A673 (cell line): Measurements from ENCODE around the gene ADK. TPM values are rescaled to one million over a fixed set of nuclear protein-coding genes. Genes with fewer than 3 reads are reported as not detected.

Experiments used
- BruUV-seq: library from RNA; stranded (reverse); fragments of 400-500 nt; replicated peaks from 2 replicates; lab custom pipeline; 2021; lab: Mats Ljungman, UMichigan
- CTCF ChIA-PET: fragments of 300-600 bp; sonication (Branson Sonifier 250); formaldehyde crosslinking; loops from one replicate; lab custom pipeline; 2022; ENCODE audit warnings: antibody characterized with exemption; lab: Charles Lee
- POLR2A ChIA-PET: fragments of 300-600 bp; sonication (Branson Sonifier 250); formaldehyde crosslinking; loops from one replicate; lab custom pipeline; 2022; ENCODE audit warnings: antibody characterized with exemption; ENCODE audit not compliant: low non-redundant PET; lab: Charles Lee
- DNase-seq: peaks from one replicate; pipeline ENCODE4 v3.0.0-alpha.2; 2015; ENCODE audit warnings: low spot score
- H3K27ac ChIP-seq: fragments of 200-600 bp; sonication (generic); 2 replicates; pipeline ENCODE4 v1.5.1; 2016; ENCODE audit warnings: mixed run types, low read depth, mild to moderate bottlenecking, mixed read lengths, antibody characterized with exemption, low read length; ENCODE audit not compliant: poor library complexity, severe bottlenecking
- H3K27me3 ChIP-seq: fragments of 200-600 bp; sonication (generic); replicated peaks from 2 replicates; pipeline ENCODE4 v1.6.1; 2017; ENCODE audit warnings: mixed run types, low read depth, mild to moderate bottlenecking, mixed read lengths, antibody characterized with exemption, low read length; ENCODE audit not compliant: insufficient read depth, poor library complexity
- H3K36me3 ChIP-seq: fragments of 200-600 bp; sonication (generic); 2 replicates; pipeline ENCODE4 v1.6.1; 2016; ENCODE audit warnings: mixed run types, mild to moderate bottlenecking, mixed read lengths, antibody characterized with exemption, low read length; ENCODE audit not compliant: insufficient read depth, poor library complexity, severe bottlenecking
- H3K4me1 ChIP-seq: fragments of 200-600 bp; sonication (generic); 2 replicates; pipeline ENCODE4 v1.6.1; 2017; ENCODE audit warnings: mixed run types, mild to moderate bottlenecking, mixed read lengths, antibody characterized with exemption, low read length; ENCODE audit not compliant: insufficient read depth, poor library complexity, severe bottlenecking
- H3K4me3 ChIP-seq: fragments of 200-600 bp; sonication (generic); 2 replicates; pipeline ENCODE4 v1.5.1; 2016; ENCODE audit warnings: low read depth, mixed run types, mild to moderate bottlenecking, mixed read lengths, low read length; ENCODE audit not compliant: poor library complexity, severe bottlenecking
- H3K9me3 ChIP-seq: fragments of 200-600 bp; sonication (generic); 2 replicates; pipeline ENCODE4 v1.6.1; 2016; ENCODE audit warnings: mixed run types, low read depth, mild to moderate bottlenecking, mixed read lengths, antibody characterized with exemption, low read length; ENCODE audit not compliant: poor library complexity, severe bottlenecking
- CTCF ChIP-seq: fragments of 300-800, 200-600 bp; sonication (generic); conservative IDR thresholded peaks from 2 replicates; pipeline ENCODE4 v1.5.1; 2017; ENCODE audit warnings: low read depth, mild to moderate bottlenecking, antibody characterized with exemption, low read length, moderate library complexity, mixed read lengths
- EZH2 ChIP-seq: fragments of 200-600 bp; sonication (generic); IDR thresholded peaks from 2 replicates; pipeline ENCODE4 v1.6.1; 2017; ENCODE audit warnings: borderline replicate concordance, low read depth, mild to moderate bottlenecking, mixed read lengths, antibody characterized with exemption, low read length; ENCODE audit not compliant: poor library complexity, severe bottlenecking
- intact Hi-C: fragments of 100-400 bp; cut with micrococcal nuclease; formaldehyde crosslinking; loops from one replicate; pipeline ENCODE4 v1.10.0; 2022; ENCODE audit not compliant: unreplicated experiment
- total RNA-seq: library from RNA; stranded (reverse); gene quantifications from 2 replicates; pipeline ENCODE4 v1.2.3, GENCODE V29; 2021

ADK gene
- total RNA-seq, 1 experiment from 2014 or later: 49.0 TPM

GRCh38 chr10:74745449-74745848, 594.4 kb downstream of the ADK start:
- intact Hi-C loops: loop anchor here (10.0 kb wide), 1 partner anchor 349 kb away; a partner anchor contains a TSS
- Histone ChIP-seq H3K27ac (no peak overlapping the region), H3K4me1 (no peaks in the 10 kb centered on the region), H3K9me3 (no peaks in the 10 kb centered on the region), H3K4me3 (no peak overlapping the region), H3K36me3 (no peaks in the 10 kb centered on the region), H3K27me3 (no peaks in the 10 kb centered on the region)
- POLR2A ChIA-PET: no interaction called here
- CTCF ChIA-PET: no interaction called here
- TF ChIP-seq EZH2: no peak
- TF ChIP-seq CTCF: no peak
- BruUV-seq: no TSS peak
- DNase-seq: no peak

DNA sequence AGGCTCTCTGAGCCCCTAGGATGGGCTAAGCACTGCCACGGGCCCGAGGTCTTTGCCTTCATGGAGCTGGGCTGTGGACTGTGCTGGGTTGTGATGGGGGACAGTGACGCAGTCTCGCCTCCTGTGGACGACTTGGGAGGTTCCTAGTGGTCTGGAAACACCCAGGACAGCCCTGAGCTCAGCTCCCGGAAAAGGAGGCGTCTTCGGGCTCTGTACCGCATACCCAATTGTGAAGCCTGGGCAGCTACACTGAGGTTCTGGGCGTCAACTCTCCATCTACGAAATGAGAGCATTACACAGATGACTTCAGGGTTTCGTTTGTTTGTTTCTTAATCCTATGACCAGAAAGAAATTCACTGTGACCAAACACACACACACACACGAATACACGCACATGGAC, 595.8 kb downstream of the ADK start:
- BruUV-seq: no TSS peak
- Histone ChIP-seq H3K27ac (no peak overlapping the region), H3K27me3 (no peaks in the 10 kb centered on the region), H3K9me3 (no peaks in the 10 kb centered on the region), H3K4me3 (no peak overlapping the region), H3K4me1 (no peaks in the 10 kb centered on the region), H3K36me3 (no peaks in the 10 kb centered on the region)
- POLR2A ChIA-PET: no interaction called here
- TF ChIP-seq CTCF (no peak), EZH2 (no peak)
- intact Hi-C loops: loop anchor here (10.0 kb wide), 1 partner anchor 348 kb away; a partner anchor contains a TSS
- DNase-seq: no peak
- CTCF ChIA-PET: no interaction called here

- DNase-seq: no peak
- TF ChIP-seq CTCF (no peak), EZH2 (no peak)
- Histone ChIP-seq H3K27ac (no peak overlapping the region), H3K4me3 (no peak overlapping the region), H3K36me3 (no peaks in the 10 kb centered on the region), H3K4me1 (no peaks in the 10 kb centered on the region), H3K27me3 (no peaks in the 10 kb centered on the region), H3K9me3 (no peaks in the 10 kb centered on the region)
- intact Hi-C loops: loop anchor here (10.0 kb wide), 1 partner anchor 346 kb away; a partner anchor contains a TSS
- ChIA-PET POLR2A (no interaction called here), CTCF (no interaction called here)
- no TSS peak for BruUV-seq
These were observed 597.5 kb downstream of the ADK start for GRCh38 chr10:74748468-74749031.
